Calu3 (cell line): ENCODE data around the gene STAB2. TPM values are rescaled to one million over a fixed set of nuclear protein-coding genes. Genes with fewer than 3 reads are reported as not detected.

Experiments used
- BruUV-seq: library from RNA; stranded (reverse); fragments of 400-500 nt; replicated peaks from 2 replicates; lab custom pipeline; 2021; lab: Mats Ljungman, UMichigan
- CTCF ChIA-PET: fragments of 300-600 bp; sonication (Branson Sonifier 250); formaldehyde crosslinking; loops from one replicate; lab custom pipeline; 2022; ENCODE audit warnings: antibody characterized with exemption; lab: Charles Lee
- DNase-seq: peaks from one replicate; pipeline ENCODE4 v3.0.0; 2022
- H3K27ac Mint-ChIP-seq: one replicate; pipeline ENCODE4 v1.8.0; 2022; ENCODE audit warnings: mixed read lengths; ENCODE audit not compliant: unreplicated experiment
- H3K27me3 Mint-ChIP-seq: one replicate; pipeline ENCODE4 v1.8.0; 2022; ENCODE audit warnings: mixed read lengths; ENCODE audit not compliant: unreplicated experiment
- H3K36me3 Mint-ChIP-seq: one replicate; pipeline ENCODE4 v1.8.0; 2022; ENCODE audit warnings: mild to moderate bottlenecking, moderate library complexity, mixed read lengths; ENCODE audit not compliant: insufficient read depth, unreplicated experiment
- H3K4me1 Mint-ChIP-seq: one replicate; pipeline ENCODE4 v1.8.0; 2022; ENCODE audit warnings: mild to moderate bottlenecking, low read depth, mixed read lengths; ENCODE audit not compliant: unreplicated experiment
- H3K4me3 Mint-ChIP-seq: one replicate; pipeline ENCODE4 v1.8.0; 2022; ENCODE audit warnings: mild to moderate bottlenecking, low read depth, moderate library complexity, mixed read lengths; ENCODE audit not compliant: unreplicated experiment
- H3K9me3 Mint-ChIP-seq: one replicate; pipeline ENCODE4 v1.8.0; 2022; ENCODE audit warnings: low read depth, mixed read lengths; ENCODE audit not compliant: unreplicated experiment
- CTCF ChIP-seq: fragments of 200-600 bp; IDR thresholded peaks from one replicate; pipeline ENCODE4 v1.8.0; 2022; ENCODE audit warnings: antibody characterized with exemption; ENCODE audit not compliant: unreplicated experiment
- intact Hi-C: fragments of 100-400 bp; cut with micrococcal nuclease; formaldehyde crosslinking; loops from one replicate; pipeline ENCODE4 v1.10.0; 2022; ENCODE audit not compliant: unreplicated experiment
- total RNA-seq: library from RNA; stranded (reverse); gene quantifications from 2 replicates; pipeline ENCODE4 v1.2.3, GENCODE V29; 2022

The STAB2 gene
- total RNA-seq, 1 experiment from 2014 or later, result not detected

GRCh38 chr12:103677341-103677740 lies 90.3 kb downstream of the STAB2 start:
- Mint-ChIP-seq H3K27ac (no peak overlapping the region), H3K36me3 (no peaks in the 10 kb centered on the region), H3K27me3 (no peaks in the 10 kb centered on the region), H3K4me3 (no peak overlapping the region), H3K9me3 (no peaks in the 10 kb centered on the region), H3K4me1 (peaks cover 6% of the 10 kb centered on the region)
- BruUV-seq, result no TSS peak
- DNase-seq, result no peak
- intact Hi-C loops, result no loop called here
- TF ChIP-seq CTCF, result no peak
- CTCF ChIA-PET, result no interaction called here

GRCh38 chr12:103677905-103678304 lies 90.8 kb downstream of the STAB2 start:
- H3K27me3 Mint-ChIP-seq, result no peaks in the 10 kb centered on the region

GRCh38 chr12:103679421-103680170 lies 92.5 kb downstream of the STAB2 start:
- H3K9me3 Mint-ChIP-seq, result no peaks in the 10 kb centered on the region
- no peaks in the 10 kb centered on the region for H3K4me1 Mint-ChIP-seq
- CTCF ChIA-PET, result no interaction called here
- no peak overlapping the region for H3K4me3 Mint-ChIP-seq
- no peak overlapping the region for H3K27ac Mint-ChIP-seq
- no peak for DNase-seq
- H3K36me3 Mint-ChIP-seq, result no peaks in the 10 kb centered on the region
- intact Hi-C loops, result no loop called here
- no TSS peak for BruUV-seq
- TF ChIP-seq CTCF, result no peak
- H3K27me3 Mint-ChIP-seq, result peaks cover 12% of the 10 kb centered on the region

More at GRCh38 chr12:103677905-103678304, 90.8 kb downstream of the STAB2 start:
- H3K4me3 Mint-ChIP-seq, result no peak overlapping the region
- no peak overlapping the region for H3K27ac Mint-ChIP-seq
- TF ChIP-seq CTCF, result no peak
- peaks cover under 1% of the 10 kb centered on the region for H3K4me1 Mint-ChIP-seq
- no peaks in the 10 kb centered on the region for H3K36me3 Mint-ChIP-seq
- no peaks in the 10 kb centered on the region for H3K9me3 Mint-ChIP-seq
- CTCF ChIA-PET, result no interaction called here
- no peak for DNase-seq
- intact Hi-C loops, result no loop called here
- no TSS peak for BruUV-seq

GRCh38 chr12:103680591-103681141 lies 93.6 kb downstream of the STAB2 start:
- DNase-seq, result no peak
- Mint-ChIP-seq H3K36me3 (no peaks in the 10 kb centered on the region), H3K4me3 (no peak overlapping the region), H3K27me3 (peaks cover 12% of the 10 kb centered on the region), H3K9me3 (no peaks in the 10 kb centered on the region), H3K27ac (no peak overlapping the region), H3K4me1 (no peaks in the 10 kb centered on the region)
- CTCF ChIA-PET, result interaction anchor here (0.9 kb wide), 1 partner anchor 8 kb away, joined by 3 read pairs; no protein-coding TSS in a partner anchor
- TF ChIP-seq CTCF, result no peak
- BruUV-seq, result no TSS peak
- intact Hi-C loops, result no loop called here
